NCI-H2196 treated with DMSO at 0.1 percent for 48 hours (cell line): Measurements from ENCODE around the gene SMARCA4.
"Not testable (repeated sequence)": the region's sequence is repeated elsewhere in the genome, so short reads cannot be mapped to it uniquely, and the experiment has no call there.

Experiments
- DNase-seq: peaks from one replicate; lab custom pipeline; 2025; ENCODE audit not compliant: unreplicated experiment; lab: John Stamatoyannopoulos, UW

SMARCA4 gene

GRCh38 chr19:10976131-10976892, 15.5 kb downstream of the SMARCA4 start:
- DNase-seq: no peak

- no peak for DNase-seq
Measured at GRCh38 chr19:10977742-10978092, 16.9 kb downstream of the SMARCA4 start.

GRCh38 chr19:10979951-10980381, 19.1 kb downstream of the SMARCA4 start:
- no peak for DNase-seq

- peak; percentile 10 for DNase-seq
Measured at GRCh38 chr19:10981252-10981895, 20.5 kb downstream of the SMARCA4 start.

- no peak for DNase-seq
Measured at GRCh38 chr19:10983026-10983425, 22.2 kb downstream of the SMARCA4 start.

GRCh38 chr19:10984166-10984735, 23.4 kb downstream of the SMARCA4 start:
- no peak for DNase-seq

- DNase-seq: no peak
Measured at GRCh38 chr19:10985502-10985901, 24.7 kb downstream of the SMARCA4 start.

- no peak for DNase-seq
Measured at GRCh38 chr19:10986301-10987127, 25.7 kb downstream of the SMARCA4 start.

- DNase-seq: no peak
Measured at GRCh38 chr19:10987571-10988297, 26.9 kb downstream of the SMARCA4 start.

GRCh38 chr19:10988380-10988779, 27.6 kb downstream of the SMARCA4 start:
- no peak for DNase-seq

GRCh38 chr19:10988921-10989320, 28.1 kb downstream of the SMARCA4 start:
- DNase-seq: no peak

- DNase-seq: no peak
Measured at GRCh38 chr19:10991076-10991475, 30.2 kb downstream of the SMARCA4 start.

- DNase-seq: no peak
Measured at GRCh38 chr19:10991521-10992081, 30.8 kb downstream of the SMARCA4 start.

- DNase-seq: not testable (repeated sequence)
Measured at GRCh38 chr19:10992174-10992573, 31.3 kb downstream of the SMARCA4 start.

GRCh38 chr19:10995926-10996600, 35.2 kb downstream of the SMARCA4 start:
- DNase-seq: no peak

GRCh38 chr19:10998045-10998533, 37.3 kb downstream of the SMARCA4 start:
- DNase-seq: peak; percentile 5

- DNase-seq: no peak
Measured at GRCh38 chr19:10998666-10999065, 37.8 kb downstream of the SMARCA4 start.

- DNase-seq: no peak
Measured at GRCh38 chr19:11005521-11005920, 44.7 kb downstream of the SMARCA4 start.

- DNase-seq: no peak
Measured at GRCh38 chr19:11007385-11007784, 46.6 kb downstream of the SMARCA4 start.
